DND-41 (cell line): ENCODE measurements around the gene CCDC157.

ENCODE experiments used
- EZH2 ChIP-seq: IDR thresholded peaks from 3 replicates; pipeline ENCODE4 v1.6.1; 2012; ENCODE audit warnings: borderline replicate concordance, low read depth, mild to moderate bottlenecking, moderate library complexity, low read length, inconsistent platforms; ENCODE audit not compliant: severe bottlenecking
- TF ChIP-seq, protein P1 (sequence below): IDR thresholded peaks from 2 replicates; pipeline ENCODE4 v1.5.1; 2012; ENCODE audit warnings: borderline replicate concordance, low read length, moderate library complexity, mild to moderate bottlenecking; ENCODE audit not compliant: poor library complexity, severe bottlenecking; ENCODE audit errors: extremely low read depth

DNA sequence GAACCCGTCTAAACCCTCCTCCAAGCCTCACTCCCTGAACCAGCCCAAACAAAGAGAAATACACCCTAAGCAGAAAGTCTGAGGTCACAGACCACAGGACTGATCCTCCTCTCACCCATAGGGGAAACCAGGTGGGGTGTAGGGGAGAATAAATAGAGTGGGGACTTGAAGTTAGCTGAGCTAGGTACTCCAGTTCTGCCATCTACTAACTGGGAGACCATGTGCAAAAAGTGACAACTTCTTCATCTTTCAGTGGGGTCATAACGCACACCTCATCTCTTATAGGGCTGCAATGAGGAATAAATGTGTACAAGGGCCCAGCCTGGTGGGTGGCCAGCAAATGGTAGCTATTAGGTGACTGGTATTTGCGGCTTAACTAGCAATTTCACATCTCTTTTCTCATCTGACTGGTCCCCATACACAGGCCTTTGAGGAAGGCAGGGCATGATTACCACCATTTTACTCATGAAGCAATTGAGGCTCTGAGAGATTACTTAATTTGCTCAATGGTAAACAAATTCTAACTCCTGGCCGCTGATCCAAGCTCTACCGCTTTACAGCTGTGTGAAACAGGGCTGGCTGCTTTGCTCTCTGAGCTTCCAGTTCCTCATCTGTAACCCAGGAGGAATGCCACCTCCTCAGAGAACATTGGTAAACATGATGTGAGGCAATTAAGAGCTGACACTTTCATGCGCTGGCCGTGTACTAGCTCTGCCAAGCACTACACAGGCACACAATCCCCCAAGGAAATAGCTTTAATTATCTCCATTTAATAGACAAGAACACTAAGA is 46.7 kb upstream of the CCDC157 start:
- TF ChIP-seq, protein P1, sequence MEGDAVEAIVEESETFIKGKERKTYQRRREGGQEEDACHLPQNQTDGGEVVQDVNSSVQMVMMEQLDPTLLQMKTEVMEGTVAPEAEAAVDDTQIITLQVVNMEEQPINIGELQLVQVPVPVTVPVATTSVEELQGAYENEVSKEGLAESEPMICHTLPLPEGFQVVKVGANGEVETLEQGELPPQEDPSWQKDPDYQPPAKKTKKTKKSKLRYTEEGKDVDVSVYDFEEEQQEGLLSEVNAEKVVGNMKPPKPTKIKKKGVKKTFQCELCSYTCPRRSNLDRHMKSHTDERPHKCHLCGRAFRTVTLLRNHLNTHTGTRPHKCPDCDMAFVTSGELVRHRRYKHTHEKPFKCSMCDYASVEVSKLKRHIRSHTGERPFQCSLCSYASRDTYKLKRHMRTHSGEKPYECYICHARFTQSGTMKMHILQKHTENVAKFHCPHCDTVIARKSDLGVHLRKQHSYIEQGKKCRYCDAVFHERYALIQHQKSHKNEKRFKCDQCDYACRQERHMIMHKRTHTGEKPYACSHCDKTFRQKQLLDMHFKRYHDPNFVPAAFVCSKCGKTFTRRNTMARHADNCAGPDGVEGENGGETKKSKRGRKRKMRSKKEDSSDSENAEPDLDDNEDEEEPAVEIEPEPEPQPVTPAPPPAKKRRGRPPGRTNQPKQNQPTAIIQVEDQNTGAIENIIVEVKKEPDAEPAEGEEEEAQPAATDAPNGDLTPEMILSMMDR = peak; percentile 7
- no peak for TF ChIP-seq EZH2
